GM12891 (cell line): ENCODE measurements around the gene RIN3.

Source experiments
- PAX5 ChIP-seq: IDR thresholded peaks from 2 replicates; pipeline ENCODE4 v1.6.1; 2011; ENCODE audit warnings: low read length, moderate library complexity, mild to moderate bottlenecking; ENCODE audit not compliant: insufficient read depth, severe bottlenecking
- POLR2A ChIP-seq: IDR thresholded peaks from 2 replicates; pipeline ENCODE4 v1.6.1; 2011; ENCODE audit warnings: low read depth, low read length, control low read depth
- POLR2AphosphoS5 ChIP-seq: IDR thresholded peaks from 2 replicates; pipeline ENCODE4 v1.6.1; 2011; ENCODE audit warnings: low read depth, low read length, control low read depth
- POU2F2 ChIP-seq: IDR thresholded peaks from 2 replicates; pipeline ENCODE4 v1.6.1; 2011; ENCODE audit warnings: low read depth, mild to moderate bottlenecking, control low read depth, low read length, moderate library complexity
- SPI1 ChIP-seq: IDR thresholded peaks from 2 replicates; pipeline ENCODE4 v1.6.1; 2011; ENCODE audit warnings: low read depth, low read length, control low read depth
- TAF1 ChIP-seq: IDR thresholded peaks from 2 replicates; pipeline ENCODE4 v1.6.1; 2011; ENCODE audit warnings: low read depth, low read length, control low read depth

DNA sequence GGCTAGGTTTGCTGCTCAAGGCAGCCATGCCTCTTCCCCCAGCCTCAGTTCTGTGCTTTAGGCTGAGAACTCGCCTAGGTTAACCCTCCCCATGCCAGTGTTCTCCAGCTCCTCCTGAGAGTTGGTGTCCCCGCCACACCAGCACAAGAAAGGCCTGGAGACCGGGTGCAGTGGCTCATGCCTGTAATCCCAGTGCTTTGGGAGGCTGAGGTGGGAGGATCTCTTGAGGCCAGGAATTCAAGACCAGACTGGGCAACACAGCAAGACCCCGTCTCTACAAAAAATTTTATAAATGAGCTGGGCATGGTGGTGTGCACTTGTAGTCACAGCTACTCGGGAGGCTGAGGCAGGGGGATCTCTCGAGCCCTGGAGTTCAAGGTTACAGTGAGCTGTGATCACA is 10.2 kb downstream of the RIN3 start:
- TF ChIP-seq POLR2AphosphoS5 (no peak), SPI1 (no peak), POLR2A (no peak), POU2F2 (no peak), TAF1 (no peak), PAX5 (no peak)
